Activated CD8-positive, alpha-beta memory T cell treated with anti-CD3 and anti-CD28 coated beads, Interleukin-2, amount 50 U/mL, for 4 hours (primary cell): ENCODE measurements around the gene PRPS1.
"Not testable (repeated sequence)": the region's sequence is repeated elsewhere in the genome, so short reads cannot be mapped to it uniquely, and the experiment has no call there.

Experiments used
- DNase-seq: peaks from one replicate; pipeline ENCODE4 v3.0.0-alpha.2; 2020

PRPS1 gene

DNA sequence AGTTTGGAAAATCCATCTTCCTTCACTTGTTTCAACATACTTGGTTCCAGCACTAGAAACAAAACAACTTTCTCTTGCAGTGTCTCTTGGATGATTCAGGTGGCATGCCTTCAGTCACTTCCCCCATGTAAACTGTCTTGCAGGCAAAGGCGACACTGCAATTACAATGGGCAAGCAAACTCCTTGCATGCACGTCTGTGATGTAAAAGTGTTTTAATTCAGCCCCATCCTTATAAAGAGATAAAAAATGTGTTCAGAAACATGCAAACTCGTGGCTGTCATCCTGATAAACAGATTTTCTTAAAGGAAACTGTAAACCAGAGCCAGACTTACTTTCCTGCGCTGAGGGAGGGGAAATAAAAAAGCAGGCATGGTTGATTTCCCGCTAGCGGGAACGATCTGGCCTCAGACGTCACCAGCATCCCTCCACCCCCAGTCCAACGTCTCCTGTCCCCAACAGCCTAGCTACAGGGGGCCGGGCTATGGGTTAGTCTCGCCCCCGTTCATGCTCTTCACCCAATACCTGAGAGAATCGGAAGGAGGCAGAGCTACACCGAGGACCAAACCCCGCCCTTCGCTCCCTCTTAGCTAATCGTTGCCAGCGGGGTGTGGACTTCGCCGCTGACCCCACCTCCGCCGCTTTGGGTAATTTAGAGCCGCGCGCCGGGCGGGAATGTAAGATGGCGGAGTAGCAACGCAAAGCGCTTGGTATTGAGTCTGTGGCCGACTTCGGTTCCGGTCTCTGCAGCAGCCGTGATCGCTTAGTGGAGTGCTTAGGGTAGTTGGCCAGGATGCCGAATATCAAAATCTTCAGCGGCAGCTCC lies at the start of gene PRPS1:
Gene PRPS1 (plus strand): TSS at position 673 of the 824 bp plus-strand sequence. CDS start 119 bp downstream, at position 792.
- DNase-seq: peak; percentile 82

DNA sequence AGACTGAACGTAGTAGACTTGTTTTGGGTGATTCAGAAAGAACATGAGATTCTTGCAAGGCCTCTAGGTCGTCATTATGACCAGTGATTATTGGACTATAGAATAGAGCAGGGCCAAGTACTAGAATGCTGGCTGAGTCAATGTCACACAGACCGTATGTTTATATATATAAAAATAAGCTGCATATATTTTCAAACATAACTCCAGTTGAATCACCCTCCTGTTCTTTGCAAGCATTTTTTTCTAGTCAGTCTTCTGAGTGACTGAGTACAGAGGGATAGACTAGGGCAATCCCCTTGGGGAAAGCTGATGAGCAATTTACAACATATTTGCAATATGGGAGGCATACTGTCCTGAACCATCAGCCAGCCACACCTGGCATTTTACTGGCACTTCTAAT lies 48.4 kb upstream of the PRPS1 start:
- DNase-seq: no peak

DNA sequence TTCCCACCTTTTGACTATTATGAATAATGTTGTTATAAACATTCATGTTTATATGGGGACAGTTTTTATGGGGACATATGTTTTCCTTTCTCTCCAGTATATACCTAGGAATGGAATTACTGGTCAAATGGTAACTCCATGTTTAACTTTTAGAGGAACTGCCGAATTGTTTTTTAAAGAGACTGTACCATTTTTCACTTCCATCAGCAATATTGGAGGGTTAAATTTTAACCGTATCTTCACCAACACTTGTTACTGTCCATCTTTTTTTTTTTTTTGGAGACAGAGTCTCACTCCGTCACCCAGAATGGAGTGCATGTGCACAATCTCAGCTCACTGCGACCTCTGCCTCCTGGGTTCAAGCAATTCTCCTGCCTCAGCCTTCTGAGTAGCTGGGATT lies 46.4 kb upstream of the PRPS1 start:
- DNase-seq: no peak

DNA sequence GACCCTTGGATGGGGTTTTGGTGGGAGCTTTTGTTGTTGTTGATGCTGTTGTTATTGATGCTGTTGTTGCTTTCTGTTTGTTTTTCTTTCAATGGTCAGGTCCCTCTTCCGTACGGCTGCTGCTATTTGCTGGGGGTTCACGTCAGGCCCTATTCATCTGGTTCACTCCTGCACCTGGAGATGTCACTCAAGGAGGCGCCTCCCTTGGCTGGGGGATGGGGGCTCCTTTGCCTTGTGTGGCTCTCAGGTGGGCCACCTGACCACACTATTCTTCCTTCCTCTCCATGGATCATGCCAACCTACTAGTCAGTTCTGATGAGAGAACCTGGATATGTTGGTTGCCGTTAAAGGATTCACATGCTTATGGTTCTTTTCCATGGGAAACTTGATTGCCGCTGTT lies 39.1 kb upstream of the PRPS1 start:
- DNase-seq: no peak

DNA sequence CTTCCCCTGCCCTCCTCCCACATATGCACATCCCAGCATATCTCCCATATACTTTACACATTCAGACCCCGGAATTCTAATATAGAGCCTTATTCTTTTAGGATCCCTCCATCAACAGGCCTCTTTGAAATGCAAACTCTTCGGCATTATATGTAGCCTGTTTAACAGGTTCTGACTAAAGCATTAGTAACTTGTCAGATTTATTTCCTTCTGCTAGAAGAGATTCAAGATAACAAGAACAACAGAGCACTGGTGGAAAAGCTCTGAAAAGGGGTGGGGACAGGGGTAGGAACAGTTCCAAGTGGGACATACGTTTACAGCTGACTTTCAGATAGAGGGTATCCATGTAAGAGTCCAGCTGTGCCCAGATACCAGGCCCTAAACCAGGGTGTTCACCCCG lies 31.7 kb upstream of the PRPS1 start:
- DNase-seq: no peak

DNA sequence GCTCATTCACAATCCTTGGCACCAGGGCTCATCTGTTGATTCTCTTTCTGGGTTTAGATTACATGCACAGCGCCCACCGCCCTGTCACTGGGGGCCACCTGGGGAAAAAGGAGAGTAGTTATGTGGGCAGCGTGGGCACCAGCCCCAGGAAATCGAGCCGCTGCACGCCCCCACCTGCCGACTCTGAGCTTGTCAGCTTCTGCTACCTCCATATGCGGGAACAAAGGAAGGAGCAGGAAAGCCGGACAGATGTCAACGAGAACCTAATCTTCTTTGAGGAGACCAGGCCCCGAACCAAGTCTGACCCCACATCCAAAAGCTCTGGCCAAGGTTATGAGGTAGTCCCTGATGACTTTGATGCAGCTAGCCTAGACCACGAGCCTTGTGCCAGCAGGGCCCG lies 31.0 kb upstream of the PRPS1 start:
- DNase-seq: no peak

DNA sequence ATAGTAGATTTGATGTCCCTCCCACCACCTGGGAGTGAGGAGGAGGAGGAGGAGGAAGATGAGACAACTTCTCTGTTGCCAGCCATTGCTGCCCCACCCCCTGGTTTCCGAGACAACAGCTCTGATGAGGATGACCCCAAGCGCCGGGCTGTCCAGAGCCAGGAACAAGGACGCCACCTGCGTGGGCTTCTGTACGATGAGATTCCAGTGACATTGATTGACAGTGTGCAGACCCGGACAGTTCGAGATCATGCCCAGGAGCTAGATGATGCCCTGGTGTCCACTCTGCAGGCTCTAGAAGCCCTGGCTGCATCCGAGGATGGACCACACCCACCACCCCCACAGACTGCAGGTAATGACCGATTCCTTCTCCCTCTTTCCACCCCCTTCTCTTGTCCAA lies 30.5 kb upstream of the PRPS1 start:
- no peak for DNase-seq

DNA sequence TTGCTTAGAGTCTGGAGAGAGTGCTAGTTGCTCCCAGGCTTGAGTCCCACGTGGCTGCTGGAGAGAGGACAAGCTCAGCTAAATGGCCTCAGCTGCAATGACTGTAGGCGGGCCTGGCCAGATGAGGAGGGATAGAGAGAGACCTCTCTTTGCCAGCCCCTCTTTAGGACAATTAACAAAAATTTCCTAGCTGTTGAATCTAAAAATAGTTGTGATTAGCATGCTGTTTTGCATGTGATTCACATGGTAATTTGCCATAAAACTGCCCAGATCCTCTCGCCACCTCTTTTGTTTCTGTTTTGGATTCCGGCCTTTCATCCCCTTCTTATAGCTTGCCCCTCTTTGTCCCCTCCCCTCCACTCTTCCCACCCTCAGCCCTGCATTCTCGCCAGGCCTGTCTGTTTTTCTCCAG lies 28.9 kb upstream of the PRPS1 start:
- no peak for DNase-seq

DNA sequence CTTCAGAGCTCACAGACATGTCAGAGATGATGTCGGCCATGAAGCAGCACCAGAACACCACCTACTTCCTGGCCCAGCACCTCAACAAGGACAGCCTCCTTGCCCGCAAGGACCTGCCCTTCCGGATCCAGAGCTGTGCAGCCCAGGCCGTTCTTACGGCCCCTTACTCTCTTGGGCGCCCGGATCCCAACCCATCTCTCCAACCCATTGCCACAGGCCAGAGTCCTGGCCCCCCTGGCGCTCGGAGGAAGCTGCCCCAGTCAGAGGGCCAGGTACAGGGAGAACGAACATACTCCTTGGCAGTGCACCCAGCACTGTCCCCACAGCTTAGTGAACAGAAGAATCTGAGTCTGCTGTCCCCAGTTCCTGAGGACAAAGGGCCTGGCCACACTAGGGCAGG lies 27.9 kb upstream of the PRPS1 start:
- no peak for DNase-seq

DNA sequence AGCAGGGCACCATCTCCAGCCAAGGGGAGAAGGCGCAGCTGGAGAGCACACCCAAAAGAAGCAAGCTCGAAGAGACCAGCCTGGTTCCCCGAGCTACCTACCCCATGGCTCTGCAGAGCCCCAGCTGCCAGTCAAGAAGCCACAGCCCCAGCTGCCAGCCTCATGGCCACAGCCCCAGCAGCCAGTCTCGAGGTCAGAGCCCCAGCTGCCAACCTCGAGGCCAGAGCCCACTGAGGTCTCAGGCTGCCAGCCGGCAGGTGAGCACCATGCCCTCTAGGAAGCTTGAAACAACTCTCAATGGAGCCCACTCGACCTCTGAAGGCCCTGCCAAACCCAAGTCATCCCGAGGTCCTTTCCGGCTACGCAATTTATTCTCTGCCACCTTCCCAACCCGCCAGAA lies 27.0 kb upstream of the PRPS1 start:
- DNase-seq: no peak

DNA sequence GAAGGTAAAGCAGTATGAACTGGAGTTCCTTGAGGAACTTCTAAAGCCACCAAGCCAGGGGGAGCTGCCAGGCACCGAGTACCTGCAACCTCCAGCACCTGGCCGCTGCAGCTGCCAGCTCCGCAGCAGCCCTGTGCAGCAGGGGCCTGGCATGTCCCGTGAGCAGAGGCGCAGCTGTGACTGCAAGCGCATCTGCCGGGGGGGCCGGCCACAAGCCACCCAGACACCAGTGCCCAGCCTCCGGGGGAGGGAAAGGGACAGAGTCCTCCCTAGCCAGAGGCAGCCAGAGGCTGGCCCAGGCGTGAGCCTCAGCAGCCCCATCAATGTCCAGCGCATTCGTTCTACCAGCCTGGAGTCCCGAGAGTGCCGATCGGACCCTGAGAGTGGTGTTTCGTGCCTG lies 26.6 kb upstream of the PRPS1 start:
- no peak for DNase-seq

DNA sequence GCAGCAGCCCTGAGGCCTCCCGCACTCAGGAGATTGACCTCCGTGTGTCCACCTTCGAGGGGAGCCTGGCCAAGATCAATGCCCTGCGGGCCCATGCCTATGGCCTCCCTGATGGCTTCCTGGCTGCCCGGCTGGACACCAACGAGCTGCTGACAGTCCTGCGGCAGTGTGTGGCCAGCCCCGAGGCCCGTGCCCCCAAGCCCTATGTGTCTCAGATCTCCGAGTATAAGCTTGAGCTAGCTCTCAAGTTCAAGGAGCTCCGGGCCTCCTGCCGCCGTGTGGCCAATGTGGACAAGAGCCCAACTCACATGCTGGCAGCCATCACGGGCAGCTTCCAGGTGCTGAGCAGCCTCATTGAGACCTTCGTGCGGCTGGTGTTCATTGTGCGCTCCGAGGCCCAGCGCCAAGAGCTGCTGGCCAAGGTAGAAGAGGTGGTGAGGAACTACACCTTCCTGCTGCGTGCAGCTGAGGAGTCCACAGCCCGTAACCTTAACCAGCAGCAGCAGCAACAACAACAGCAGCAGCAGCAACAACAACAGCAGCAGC lies 25.5 kb upstream of the PRPS1 start:
- DNase-seq: no peak

DNA sequence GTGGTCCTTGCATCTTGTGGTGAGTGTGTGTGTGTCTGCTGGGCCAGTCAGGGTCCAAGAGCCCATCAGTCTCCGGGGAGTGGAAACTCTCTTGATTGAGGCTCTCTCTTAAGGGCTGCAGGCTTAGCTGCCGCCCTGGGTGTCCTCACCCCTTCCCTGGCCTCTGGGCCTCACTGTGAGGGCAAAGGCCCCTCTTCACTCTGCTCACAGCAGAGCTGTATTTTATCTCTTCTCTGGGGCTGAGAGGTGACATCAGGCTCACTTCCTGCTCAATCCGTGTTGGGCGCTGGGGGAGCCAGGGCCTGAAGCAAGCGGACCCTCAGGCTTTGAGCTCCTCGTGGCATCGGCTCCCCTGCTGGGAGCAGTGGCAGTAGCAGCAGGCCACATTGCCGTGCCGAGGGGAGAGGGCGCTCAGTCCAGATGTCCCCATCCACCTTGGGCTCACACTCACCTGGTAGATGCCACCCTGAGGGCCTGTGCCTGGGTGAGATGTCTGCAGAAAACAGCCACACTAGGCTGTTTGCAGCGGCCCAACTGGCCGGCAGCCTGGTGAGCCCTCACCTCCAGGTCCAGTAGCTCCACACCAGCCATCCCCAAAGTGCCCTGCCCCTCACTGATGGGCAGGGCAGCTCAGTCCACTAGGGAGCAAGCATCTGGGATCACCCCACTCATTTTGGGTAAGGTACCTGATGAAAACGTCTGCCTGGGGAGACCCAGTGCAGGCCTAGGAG lies 24.7 kb upstream of the PRPS1 start:
- DNase-seq: no peak

DNA sequence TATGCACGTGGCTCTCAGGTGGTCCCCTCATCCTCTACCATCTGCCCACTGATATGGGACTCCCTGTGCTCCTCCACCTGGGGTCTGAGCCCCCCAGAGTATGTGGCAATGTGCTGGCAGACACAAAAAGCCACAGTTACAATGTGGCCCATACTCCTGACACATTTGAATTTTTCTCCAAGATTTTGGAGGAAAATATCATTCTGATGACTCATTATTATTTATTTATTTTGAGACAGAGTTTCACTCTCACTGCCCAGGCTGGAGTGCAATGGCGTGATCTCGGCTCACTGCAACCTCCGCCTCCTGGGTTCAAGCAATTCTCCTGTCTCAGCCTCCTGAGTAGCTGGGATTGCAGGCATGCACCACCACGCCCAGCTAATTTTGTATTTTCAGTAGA lies 19.2 kb upstream of the PRPS1 start:
- DNase-seq: not testable (repeated sequence)

DNA sequence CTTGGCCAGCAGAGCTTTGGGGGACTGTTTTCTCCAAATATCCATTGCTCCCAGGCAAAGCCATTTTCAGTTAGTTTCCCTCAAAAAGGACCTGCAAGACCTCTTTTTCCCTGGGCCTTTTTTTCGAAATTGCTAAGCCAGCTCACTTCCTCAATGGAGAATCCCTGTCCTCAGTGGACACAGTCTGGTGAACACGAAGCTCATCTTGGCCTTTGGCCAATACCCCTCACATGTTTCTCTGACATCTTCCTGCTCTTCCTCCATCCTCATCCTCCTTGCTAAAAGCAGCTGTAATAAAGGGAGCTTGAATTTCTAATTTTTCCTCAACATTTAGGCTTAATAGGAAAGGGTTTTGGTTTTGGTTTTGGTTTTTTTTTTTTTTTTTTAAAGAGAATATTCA lies 17.6 kb upstream of the PRPS1 start:
- DNase-seq: no peak

DNA sequence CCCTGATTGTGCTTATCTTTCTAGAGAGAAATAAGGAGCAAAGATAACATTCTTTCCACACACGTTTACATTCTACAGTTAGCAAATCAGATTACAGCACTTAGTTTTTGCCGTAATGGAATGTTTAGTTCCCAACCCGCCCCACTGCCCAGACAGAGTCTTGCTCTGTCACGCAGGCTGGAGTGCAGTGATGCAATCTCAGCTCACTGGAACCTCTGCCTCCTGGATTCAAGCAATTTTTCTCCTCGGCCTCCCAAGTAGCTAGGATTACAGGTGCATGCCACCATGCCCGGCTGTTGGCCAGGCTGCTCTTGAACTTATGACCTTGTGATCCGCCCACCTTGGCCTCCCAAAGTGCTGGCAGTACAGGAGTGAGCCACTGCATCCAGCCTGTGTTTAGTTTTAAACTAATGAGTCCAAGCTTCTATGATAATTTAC lies 8.4 kb upstream of the PRPS1 start:
- DNase-seq: no peak

DNA sequence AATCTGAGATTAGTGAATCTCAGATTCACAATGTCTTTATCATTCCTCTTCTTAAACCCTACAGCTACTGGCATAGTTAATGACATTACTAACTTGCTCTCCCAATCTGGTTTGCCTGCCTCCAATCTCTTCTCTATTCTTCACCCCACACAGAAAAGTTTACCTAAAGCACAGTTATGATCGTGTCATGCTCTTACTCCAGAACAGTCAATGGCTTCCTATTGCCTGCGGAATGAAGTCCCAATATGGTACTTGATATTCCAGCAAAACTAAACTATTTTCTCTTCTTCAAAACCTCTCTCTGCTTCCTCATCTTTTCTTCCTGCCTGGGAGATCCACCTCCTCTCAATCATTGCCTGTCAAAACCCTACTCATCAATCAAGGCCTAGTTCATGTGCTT lies 3.4 kb upstream of the PRPS1 start:
- DNase-seq: no peak

DNA sequence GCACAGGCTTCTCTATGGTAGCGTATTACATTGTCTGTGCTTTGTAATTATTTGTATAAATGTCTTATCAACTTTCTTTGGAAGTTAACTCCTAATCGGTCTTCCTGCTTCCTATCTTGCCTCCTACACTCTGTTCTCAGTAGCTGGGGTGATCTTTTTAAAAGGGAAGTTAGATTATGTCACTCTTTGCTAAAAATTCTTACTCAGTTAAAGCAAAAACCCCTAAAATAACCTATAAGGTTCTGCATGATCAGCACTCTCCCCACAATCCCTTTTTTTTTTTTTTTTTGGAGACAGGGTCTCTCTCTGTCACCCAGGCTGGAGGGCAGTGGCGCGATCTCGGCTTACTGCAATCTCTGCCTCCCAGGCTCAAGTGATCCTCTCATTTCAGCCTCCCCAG lies 2.6 kb upstream of the PRPS1 start:
- no peak for DNase-seq

DNA sequence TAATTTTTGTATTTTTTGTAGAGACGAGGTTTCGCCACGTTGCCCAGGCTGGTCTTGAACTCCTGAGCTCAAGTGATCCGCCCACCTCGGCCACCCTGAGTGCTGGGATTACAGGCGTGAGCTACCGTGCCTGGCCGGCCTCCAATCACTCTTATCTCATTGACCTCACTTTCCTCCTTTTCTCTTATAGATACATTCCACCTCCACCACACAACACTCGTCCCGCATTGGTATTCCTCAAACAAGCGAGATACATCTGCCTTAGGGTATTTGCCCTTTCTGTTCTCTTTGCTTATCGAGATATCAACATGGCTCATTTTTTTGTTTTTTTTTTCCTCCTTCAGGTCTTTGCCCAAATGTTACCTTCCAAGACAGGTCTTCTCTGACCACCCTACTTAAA lies 1.8 kb upstream of the PRPS1 start:
- DNase-seq: no peak

DNA sequence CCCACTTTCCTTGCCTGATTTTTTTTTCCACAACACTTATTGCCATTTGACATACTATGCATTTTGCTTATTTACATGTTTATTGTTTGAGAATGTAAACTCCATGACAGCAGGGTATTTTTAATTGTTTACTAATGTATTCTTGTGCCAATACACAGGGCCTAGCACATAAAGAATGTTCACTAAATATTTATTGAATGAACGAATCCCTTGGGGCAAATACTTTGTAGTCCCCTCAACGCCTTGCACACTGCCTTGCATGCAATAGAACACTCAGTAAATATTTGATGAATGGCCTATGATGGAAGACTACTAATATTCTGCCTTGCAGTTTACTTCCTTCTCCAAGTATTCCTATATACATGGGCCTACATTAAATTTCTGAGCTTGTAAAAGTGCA lies 1.4 kb upstream of the PRPS1 start:
- no peak for DNase-seq

DNA sequence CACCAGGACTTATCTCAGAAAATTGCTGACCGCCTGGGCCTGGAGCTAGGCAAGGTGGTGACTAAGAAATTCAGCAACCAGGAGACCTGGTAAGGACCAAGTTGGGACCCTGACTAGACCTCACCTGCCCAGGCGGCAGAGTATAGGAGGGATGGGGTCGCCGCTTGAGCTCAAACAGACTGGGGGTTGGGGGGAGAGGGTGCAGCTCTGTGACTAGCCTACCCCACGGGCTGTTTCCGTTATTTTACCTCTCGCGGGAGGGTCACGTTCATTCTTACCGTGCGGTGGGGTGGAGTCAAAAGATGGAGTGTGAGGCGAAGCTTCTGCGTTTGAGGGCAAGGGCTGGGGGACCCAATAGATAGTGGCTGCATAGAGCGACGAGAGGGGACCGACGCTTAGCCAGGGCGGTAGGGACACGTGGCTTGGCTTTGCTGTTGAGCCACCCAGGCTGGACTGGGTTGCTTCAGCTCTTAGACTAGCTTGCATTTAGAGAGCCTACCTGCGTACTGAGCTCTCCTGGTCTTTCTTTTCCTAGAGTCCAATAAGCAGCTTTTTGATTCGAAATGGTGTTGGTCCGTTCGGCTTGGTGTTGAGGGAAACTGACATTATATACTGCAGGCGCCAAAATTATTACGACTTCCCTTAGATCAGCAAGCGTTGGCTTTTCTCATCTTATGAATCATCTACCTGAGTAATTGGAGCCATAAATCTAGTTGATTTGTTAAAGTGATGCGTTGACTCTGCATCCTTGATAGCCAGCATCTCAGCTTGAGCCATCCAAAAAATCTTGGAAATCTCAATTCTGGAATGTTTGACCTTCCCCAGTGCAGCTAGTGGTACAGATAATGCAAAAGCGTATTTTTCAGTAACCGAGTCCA lies 591 bp downstream of the PRPS1 start:
- peak; percentile 34 for DNase-seq

DNA sequence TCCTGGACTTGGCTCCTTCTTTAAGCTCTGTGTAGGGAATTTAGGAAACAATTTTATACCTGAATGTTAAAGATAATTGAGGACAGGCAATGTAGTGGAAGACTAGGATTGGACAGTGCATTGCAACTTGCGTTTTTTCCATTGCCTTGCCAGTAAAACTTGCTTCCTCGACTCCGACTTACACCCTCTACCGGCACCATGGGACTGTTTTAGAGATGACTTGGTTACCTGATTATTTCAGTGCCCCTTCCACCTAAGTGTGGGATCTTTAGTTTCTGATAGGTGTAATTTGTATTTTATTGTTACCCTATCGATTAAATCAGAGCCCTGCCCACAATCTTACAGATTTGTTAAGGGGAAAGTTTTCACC lies 1.2 kb downstream of the PRPS1 start:
- DNase-seq: no peak

DNA sequence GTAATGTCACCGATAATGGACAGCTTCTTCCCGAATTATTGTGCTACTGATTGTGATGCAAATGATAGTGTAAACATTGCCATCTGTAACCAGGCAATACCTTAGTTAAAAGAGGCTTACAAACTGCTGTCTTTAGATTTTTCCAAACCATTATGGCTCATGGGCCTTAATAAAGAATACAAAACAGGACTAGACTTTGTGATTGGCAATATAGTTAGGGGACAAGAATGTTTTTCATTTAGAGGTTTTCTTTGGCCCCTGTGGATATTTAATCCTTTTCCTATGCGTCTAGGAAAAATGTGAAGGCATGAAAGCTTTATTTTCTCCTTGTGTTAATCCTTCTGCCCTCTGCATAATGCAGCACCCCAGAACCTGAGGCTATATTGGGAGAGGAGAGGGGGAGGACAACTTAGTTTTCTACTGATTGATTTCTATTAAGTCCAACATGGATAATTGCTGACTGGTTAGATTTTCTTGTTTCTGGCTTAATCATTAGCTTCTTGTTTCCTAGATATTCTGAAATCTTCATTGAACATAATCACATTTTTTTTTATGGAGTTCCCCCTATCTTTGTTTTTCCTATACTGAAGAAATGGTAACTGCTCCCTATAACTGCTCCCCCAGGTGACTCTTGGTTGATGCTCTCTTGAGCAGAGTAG lies 1.9 kb downstream of the PRPS1 start:
- DNase-seq: no peak
